Panc1 (cell line): ENCODE results near the gene LRGUK.

Source experiments
- CTCF ChIP-seq: fragments of 450-650 bp; IDR thresholded peaks from 2 replicates; pipeline ENCODE4 v1.5.1; 2017; ENCODE audit warnings: mild to moderate bottlenecking
- POLR2AphosphoS5 ChIP-seq: IDR thresholded peaks from 2 replicates; pipeline ENCODE4 v1.6.1; 2012; ENCODE audit warnings: mild to moderate bottlenecking, low read depth, low read length, moderate library complexity
- REST ChIP-seq, 2 experiments: IDR thresholded peaks; 2 replicates each; pipeline ENCODE4 v1.6.1; 2011 to 2012; ENCODE audit warnings: low read depth in 2 of 2, control low read depth in 1 of 2, low read length in 1 of 2, mild to moderate bottlenecking in 1 of 2, moderate library complexity in 1 of 2; ENCODE audit not compliant: insufficient read depth in 1 of 2

GRCh38 chr7:134254311-134254710 lies 127.2 kb downstream of the LRGUK start:
- TF ChIP-seq CTCF: peak; percentile 48
- TF ChIP-seq REST (IDR thresholded peaks at IDR 0.05; ENCODE audit: insufficient read depth in 1 of 2, low read depth in 2 of 2, low read length in 1 of 2): no peak
- TF ChIP-seq POLR2AphosphoS5: no peak
